ENCODE data around the gene EBF3.

DNA sequence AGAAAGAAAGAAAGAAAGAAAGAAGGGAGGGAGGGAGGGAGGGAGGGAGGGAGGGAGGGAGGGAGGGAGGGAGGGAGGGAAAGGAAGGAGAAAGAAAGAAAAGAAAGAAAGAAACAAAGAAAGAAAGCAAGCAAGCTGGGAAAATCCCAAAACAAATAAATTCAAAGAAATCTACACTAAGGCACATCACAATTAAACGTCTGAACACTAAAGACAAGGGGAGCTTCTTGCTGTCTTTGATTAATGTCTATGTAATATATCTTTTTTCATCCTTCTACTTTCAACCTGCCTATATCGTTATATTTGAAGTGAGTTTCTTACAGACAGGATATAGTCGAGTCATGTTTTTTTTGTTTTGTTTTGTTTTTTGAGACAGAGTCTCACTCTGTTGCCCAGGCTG, 28.3 kb upstream of the EBF3 start:
- no peak for TF ChIP-seq POLR2A (IDR thresholded peaks at IDR 0.05)
- TF ChIP-seq, protein P1, sequence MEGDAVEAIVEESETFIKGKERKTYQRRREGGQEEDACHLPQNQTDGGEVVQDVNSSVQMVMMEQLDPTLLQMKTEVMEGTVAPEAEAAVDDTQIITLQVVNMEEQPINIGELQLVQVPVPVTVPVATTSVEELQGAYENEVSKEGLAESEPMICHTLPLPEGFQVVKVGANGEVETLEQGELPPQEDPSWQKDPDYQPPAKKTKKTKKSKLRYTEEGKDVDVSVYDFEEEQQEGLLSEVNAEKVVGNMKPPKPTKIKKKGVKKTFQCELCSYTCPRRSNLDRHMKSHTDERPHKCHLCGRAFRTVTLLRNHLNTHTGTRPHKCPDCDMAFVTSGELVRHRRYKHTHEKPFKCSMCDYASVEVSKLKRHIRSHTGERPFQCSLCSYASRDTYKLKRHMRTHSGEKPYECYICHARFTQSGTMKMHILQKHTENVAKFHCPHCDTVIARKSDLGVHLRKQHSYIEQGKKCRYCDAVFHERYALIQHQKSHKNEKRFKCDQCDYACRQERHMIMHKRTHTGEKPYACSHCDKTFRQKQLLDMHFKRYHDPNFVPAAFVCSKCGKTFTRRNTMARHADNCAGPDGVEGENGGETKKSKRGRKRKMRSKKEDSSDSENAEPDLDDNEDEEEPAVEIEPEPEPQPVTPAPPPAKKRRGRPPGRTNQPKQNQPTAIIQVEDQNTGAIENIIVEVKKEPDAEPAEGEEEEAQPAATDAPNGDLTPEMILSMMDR (IDR thresholded peaks at IDR 0.05), result no peak
